Loucy (cell line): ENCODE data around the gene NDUFB5.

Experiments used
- H2AFZ ChIP-seq: fragments of 200-600 bp; sonication (generic); 2 replicates; pipeline ENCODE4 v1.6.0; 2016; ENCODE audit warnings: antibody characterized with exemption, mild to moderate bottlenecking, low read length, moderate library complexity
- H3F3A ChIP-seq: fragments of 200-600 bp; 2 replicates; pipeline ENCODE4 v1.6.0; 2016; ENCODE audit warnings: antibody characterized with exemption, low read depth, mild to moderate bottlenecking
- H3K27me3 ChIP-seq: fragments of 200-600 bp; sonication (generic); 2 replicates; pipeline ENCODE4 v1.6.1; 2014; ENCODE audit warnings: low read length, mild to moderate bottlenecking; ENCODE audit not compliant: insufficient read depth, poor library complexity, severe bottlenecking
- H3K36me3 ChIP-seq: fragments of 200-600 bp; sonication (generic); 2 replicates; pipeline ENCODE4 v1.6.1; 2016; ENCODE audit warnings: low read length; ENCODE audit not compliant: insufficient read depth
- H3K4me1 ChIP-seq: fragments of 200-600 bp; sonication (generic); 2 replicates; pipeline ENCODE4 v1.5.1; 2014; ENCODE audit warnings: low read length, mild to moderate bottlenecking; ENCODE audit not compliant: insufficient read depth, poor library complexity, severe bottlenecking
- H3K4me2 ChIP-seq: fragments of 200-600 bp; sonication (generic); 2 replicates; pipeline ENCODE4 v1.6.0; 2014; ENCODE audit warnings: antibody characterized with exemption, low read length, low read depth, mild to moderate bottlenecking; ENCODE audit not compliant: poor library complexity, severe bottlenecking
- H3K4me3 ChIP-seq: fragments of 200-600 bp; sonication (generic); 2 replicates; pipeline ENCODE4 v1.5.1; 2014; ENCODE audit warnings: low read length, mild to moderate bottlenecking, mixed read lengths; ENCODE audit not compliant: poor library complexity, severe bottlenecking
- H3K79me2 ChIP-seq: fragments of 200-600 bp; sonication (generic); 2 replicates; pipeline ENCODE4 v1.6.1; 2014; ENCODE audit warnings: low read length; ENCODE audit not compliant: insufficient read depth
- H3K9ac ChIP-seq: fragments of 200-600 bp; sonication (generic); 2 replicates; pipeline ENCODE4 v1.6.0; 2014; ENCODE audit warnings: mild to moderate bottlenecking, low read depth, low read length, moderate library complexity; ENCODE audit not compliant: poor library complexity, severe bottlenecking
- H3K9me2 ChIP-seq: fragments of 200-600 bp; sonication (generic); replicated peaks from 2 replicates; pipeline ENCODE4 v1.6.1; 2016; ENCODE audit warnings: low read depth, low read length, mixed read lengths
- H3K9me3 ChIP-seq: fragments of 200-600 bp; sonication (generic); 2 replicates; pipeline ENCODE4 v1.6.1; 2014; ENCODE audit warnings: mild to moderate bottlenecking, antibody characterized with exemption, low read length, low read depth; ENCODE audit not compliant: insufficient read depth
- H4K20me1 ChIP-seq: fragments of 200-600 bp; sonication (generic); 2 replicates; pipeline ENCODE4 v1.6.0; 2014; ENCODE audit warnings: antibody characterized with exemption, low read length, mild to moderate bottlenecking; ENCODE audit not compliant: insufficient read depth, poor library complexity, severe bottlenecking
- CTCF ChIP-seq: fragments of 200-600 bp; sonication (generic); conservative IDR thresholded peaks from 2 replicates; pipeline ENCODE4 v1.5.1; 2014; ENCODE audit warnings: mild to moderate bottlenecking, antibody characterized with exemption, low read length
- EZH2phosphoT487 ChIP-seq: fragments of 200-600 bp; IDR thresholded peaks from 2 replicates; pipeline ENCODE4 v1.6.1; 2018; ENCODE audit warnings: antibody characterized with exemption, mild to moderate bottlenecking, moderate library complexity, borderline replicate concordance

The NDUFB5 gene

GRCh38 chr3:179661777-179662176, 57.2 kb downstream of the NDUFB5 start:
- H4K20me1 ChIP-seq = peaks cover 65% of the 10 kb centered on the region
- H3F3A ChIP-seq = no peaks in the 10 kb centered on the region
- peaks cover 51% of the 10 kb centered on the region for H3K4me1 ChIP-seq
- H3K27me3 ChIP-seq = no peaks in the 10 kb centered on the region
- H3K9me2 ChIP-seq = no peaks in the 10 kb centered on the region
- no peaks in the 10 kb centered on the region for H3K36me3 ChIP-seq
- H3K4me3 ChIP-seq = no peak overlapping the region
- peak overlapping the region; percentile 66 for H3K4me2 ChIP-seq
- H3K9me3 ChIP-seq = no peaks in the 10 kb centered on the region
- no peak overlapping the region for H3K9ac ChIP-seq
- peaks cover 98% of the 10 kb centered on the region for H3K79me2 ChIP-seq
- TF ChIP-seq EZH2phosphoT487 (no peak), CTCF (no peak)
- no peak overlapping the region for H2AFZ ChIP-seq

- Histone ChIP-seq H3K9me2 (no peaks in the 10 kb centered on the region), H3K9ac (no peak overlapping the region), H3K4me2 (no peak overlapping the region), H3K79me2 (peaks cover 99% of the 10 kb centered on the region), H3F3A (no peaks in the 10 kb centered on the region), H2AFZ (no peak overlapping the region), H3K27me3 (no peaks in the 10 kb centered on the region), H3K36me3 (no peaks in the 10 kb centered on the region), H3K4me1 (peaks cover 46% of the 10 kb centered on the region), H3K9me3 (no peaks in the 10 kb centered on the region), H4K20me1 (peaks cover 63% of the 10 kb centered on the region), H3K4me3 (no peak overlapping the region)
- TF ChIP-seq EZH2phosphoT487 = no peak
- TF ChIP-seq CTCF = no peak
Observed at GRCh38 chr3:179663093-179663492, 58.5 kb downstream of the NDUFB5 start.

- no peaks in the 10 kb centered on the region for H3F3A ChIP-seq
- no peaks in the 10 kb centered on the region for H3K27me3 ChIP-seq
- H3K4me2 ChIP-seq = no peak overlapping the region
- TF ChIP-seq EZH2phosphoT487 (no peak), CTCF (no peak)
- H2AFZ ChIP-seq = no peak overlapping the region
- peaks cover 41% of the 10 kb centered on the region for H4K20me1 ChIP-seq
- peaks cover 23% of the 10 kb centered on the region for H3K4me1 ChIP-seq
- no peak overlapping the region for H3K9ac ChIP-seq
- no peak overlapping the region for H3K4me3 ChIP-seq
- H3K36me3 ChIP-seq = no peaks in the 10 kb centered on the region
- H3K79me2 ChIP-seq = peaks cover 98% of the 10 kb centered on the region
- H3K9me3 ChIP-seq = no peaks in the 10 kb centered on the region
- H3K9me2 ChIP-seq = no peaks in the 10 kb centered on the region
Observed at GRCh38 chr3:179666030-179666429, 61.4 kb downstream of the NDUFB5 start.
